ENCODE results near the gene CRKL.

CRKL gene

DNA sequence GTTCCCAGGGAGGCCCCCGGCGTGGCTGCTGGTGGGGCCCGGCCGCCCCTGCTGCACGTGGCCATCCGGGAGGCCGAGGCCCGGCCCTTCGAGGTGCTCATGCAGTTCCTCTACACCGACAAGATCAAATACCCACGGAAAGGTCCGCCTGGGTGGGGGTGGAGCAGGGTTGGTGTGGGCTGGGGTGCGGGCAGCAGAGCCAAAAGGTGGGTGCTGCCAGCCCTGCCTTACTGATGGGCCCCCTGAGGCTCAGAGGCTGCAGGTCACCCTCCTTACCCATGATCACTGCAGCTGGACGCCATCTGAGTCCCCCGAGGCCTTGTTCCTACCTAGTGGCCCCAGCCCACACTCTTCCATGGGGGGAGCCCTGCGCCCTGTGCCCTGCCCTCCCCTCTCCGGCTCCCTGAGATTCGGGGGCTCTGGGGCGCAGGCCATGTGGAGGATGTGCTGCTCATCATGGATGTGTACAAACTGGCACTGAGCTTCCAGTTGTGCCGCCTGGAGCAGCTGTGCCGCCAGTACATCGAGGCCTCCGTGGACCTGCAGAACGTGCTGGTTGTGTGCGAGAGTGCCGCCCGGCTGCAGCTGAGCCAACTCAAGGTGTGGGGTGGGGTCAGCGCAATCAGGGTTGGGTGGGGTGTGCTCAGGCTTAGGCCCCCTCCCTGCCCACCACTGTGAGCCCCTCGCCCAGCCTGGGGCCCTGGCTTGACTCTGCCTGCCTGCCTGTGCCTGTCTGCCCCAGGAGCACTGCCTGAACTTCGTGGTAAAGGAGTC lies 77.1 kb downstream of the CRKL start:
- Histone ChIP-seq H3K79me1 (ENCODE audit: low read length) (no peaks in the 10 kb centered on the region), H4K5ac (ENCODE audit: low read length) (no peak overlapping the region), H3K36me3 (ENCODE audit: control insufficient read depth, insufficient read depth, low read length) (peaks cover 2% of the 10 kb centered on the region), H3K27ac (ENCODE audit: low read depth, low read length) (no peak overlapping the region), H3K4me2 (ENCODE audit: low read length) (no peak overlapping the region), H3K4ac (ENCODE audit: low read depth, low read length) (no peak overlapping the region), H3K18ac (ENCODE audit: low read length) (no peak overlapping the region), H3K4me3 (ENCODE audit: low read length) (no peak overlapping the region), H3K56ac (ENCODE audit: low read length) (no peak overlapping the region), H2BK15ac (replicated peaks; ENCODE audit: low read depth) (no peak overlapping the region), H3K9ac (ENCODE audit: low read length) (no peak overlapping the region), H4K8ac (ENCODE audit: low read depth, low read length) (no peak overlapping the region), H3K23ac (ENCODE audit: low read length) (no peak overlapping the region), H3K4me1 (ENCODE audit: control insufficient read depth, low read depth, low read length) (no peaks in the 10 kb centered on the region), H2AK5ac (ENCODE audit: low read length) (no peak overlapping the region), H2BK5ac (ENCODE audit: low read length) (no peak overlapping the region), H3K79me2 (ENCODE audit: control insufficient read depth, insufficient read depth, low read length) (no peaks in the 10 kb centered on the region), H2BK120ac (ENCODE audit: low read depth, low read length) (no peak overlapping the region), H3K27me3 (ENCODE audit: insufficient read depth, low read length, poor library complexity) (no peaks in the 10 kb centered on the region)
- no CpG with 5 or more reads among the region's 30 CpGs for WGBS (ENCODE audit: extremely low coverage, insufficient coverage, low lambda C conversion rate)
- no peak for DNase-seq

GRCh38 chr22:20994902-20995241 lies 77.7 kb downstream of the CRKL start:
- Histone ChIP-seq H3K4me1 (ENCODE audit: control insufficient read depth, low read depth, low read length) (no peaks in the 10 kb centered on the region), H2AK5ac (ENCODE audit: low read length) (no peak overlapping the region), H3K79me2 (ENCODE audit: control insufficient read depth, insufficient read depth, low read length) (no peaks in the 10 kb centered on the region), H3K56ac (ENCODE audit: low read length) (no peak overlapping the region), H2BK15ac (replicated peaks; ENCODE audit: low read depth) (no peak overlapping the region), H3K18ac (ENCODE audit: low read length) (no peak overlapping the region), H4K5ac (ENCODE audit: low read length) (no peak overlapping the region), H3K9ac (ENCODE audit: low read length) (no peak overlapping the region), H3K27ac (ENCODE audit: low read depth, low read length) (no peak overlapping the region), H3K4ac (ENCODE audit: low read depth, low read length) (no peak overlapping the region), H3K4me2 (ENCODE audit: low read length) (no peak overlapping the region), H3K4me3 (ENCODE audit: low read length) (no peak overlapping the region), H2BK5ac (ENCODE audit: low read length) (no peak overlapping the region), H2BK120ac (ENCODE audit: low read depth, low read length) (no peak overlapping the region), H3K23ac (ENCODE audit: low read length) (no peak overlapping the region), H3K27me3 (ENCODE audit: insufficient read depth, low read length, poor library complexity) (no peaks in the 10 kb centered on the region), H4K8ac (ENCODE audit: low read depth, low read length) (no peak overlapping the region), H3K79me1 (ENCODE audit: low read length) (no peaks in the 10 kb centered on the region), H3K36me3 (ENCODE audit: control insufficient read depth, insufficient read depth, low read length) (peaks cover 2% of the 10 kb centered on the region)
- no CpG with 5 or more reads among the region's 10 CpGs for WGBS (ENCODE audit: extremely low coverage, insufficient coverage, low lambda C conversion rate)
- DNase-seq = no peak

GRCh38 chr22:20995329-20996030 lies 78.3 kb downstream of the CRKL start:
- no peak overlapping the region for H3K18ac ChIP-seq (ENCODE audit: low read length)
- no peak overlapping the region for H3K27ac ChIP-seq (ENCODE audit: low read depth, low read length)
- H3K36me3 ChIP-seq (ENCODE audit: control insufficient read depth, insufficient read depth, low read length) = peaks cover 2% of the 10 kb centered on the region
- no CpG with 5 or more reads among the region's 23 CpGs for WGBS (ENCODE audit: extremely low coverage, insufficient coverage, low lambda C conversion rate)
- H3K56ac ChIP-seq (ENCODE audit: low read length) = no peak overlapping the region
- DNase-seq = no peak
- no peak overlapping the region for H2BK5ac ChIP-seq (ENCODE audit: low read length)
- no peak overlapping the region for H3K4me3 ChIP-seq (ENCODE audit: low read length)
- no peak overlapping the region for H2BK120ac ChIP-seq (ENCODE audit: low read depth, low read length)
- no peak overlapping the region for H2BK15ac ChIP-seq (replicated peaks; ENCODE audit: low read depth)
- H4K8ac ChIP-seq (ENCODE audit: low read depth, low read length) = no peak overlapping the region
- H3K27me3 ChIP-seq (ENCODE audit: insufficient read depth, low read length, poor library complexity) = no peaks in the 10 kb centered on the region
- H3K4me1 ChIP-seq (ENCODE audit: control insufficient read depth, low read depth, low read length) = no peaks in the 10 kb centered on the region
- H3K4ac ChIP-seq (ENCODE audit: low read depth, low read length) = no peak overlapping the region
- no peak overlapping the region for H3K23ac ChIP-seq (ENCODE audit: low read length)
- H3K4me2 ChIP-seq (ENCODE audit: low read length) = no peak overlapping the region
- H4K5ac ChIP-seq (ENCODE audit: low read length) = no peak overlapping the region
- H3K9ac ChIP-seq (ENCODE audit: low read length) = no peak overlapping the region
- no peaks in the 10 kb centered on the region for H3K79me1 ChIP-seq (ENCODE audit: low read length)
- no peaks in the 10 kb centered on the region for H3K79me2 ChIP-seq (ENCODE audit: control insufficient read depth, insufficient read depth, low read length)
- no peak overlapping the region for H2AK5ac ChIP-seq (ENCODE audit: low read length)

- H3K79me2 ChIP-seq (ENCODE audit: control insufficient read depth, insufficient read depth, low read length) = peaks cover 2% of the 10 kb centered on the region
- no peak overlapping the region for H2BK120ac ChIP-seq (ENCODE audit: low read depth, low read length)
- WGBS (ENCODE audit: extremely low coverage, insufficient coverage, low lambda C conversion rate) = no CpG with 5 or more reads among the region's 10 CpGs
- H3K9ac ChIP-seq (ENCODE audit: low read length) = no peak overlapping the region
- no peak overlapping the region for H3K23ac ChIP-seq (ENCODE audit: low read length)
- H2AK5ac ChIP-seq (ENCODE audit: low read length) = no peak overlapping the region
- no peak overlapping the region for H3K4me3 ChIP-seq (ENCODE audit: low read length)
- H3K27ac ChIP-seq (ENCODE audit: low read depth, low read length) = no peak overlapping the region
- H4K8ac ChIP-seq (ENCODE audit: low read depth, low read length) = no peak overlapping the region
- no peak overlapping the region for H3K4me2 ChIP-seq (ENCODE audit: low read length)
- no peaks in the 10 kb centered on the region for H3K4me1 ChIP-seq (ENCODE audit: control insufficient read depth, low read depth, low read length)
- H3K56ac ChIP-seq (ENCODE audit: low read length) = no peak overlapping the region
- no peak overlapping the region for H4K5ac ChIP-seq (ENCODE audit: low read length)
- no peaks in the 10 kb centered on the region for H3K79me1 ChIP-seq (ENCODE audit: low read length)
- H2BK15ac ChIP-seq (replicated peaks; ENCODE audit: low read depth) = no peak overlapping the region
- H3K27me3 ChIP-seq (ENCODE audit: insufficient read depth, low read length, poor library complexity) = no peaks in the 10 kb centered on the region
- no peak overlapping the region for H2BK5ac ChIP-seq (ENCODE audit: low read length)
- no peak overlapping the region for H3K4ac ChIP-seq (ENCODE audit: low read depth, low read length)
- DNase-seq = no peak
- H3K18ac ChIP-seq (ENCODE audit: low read length) = no peak overlapping the region
- H3K36me3 ChIP-seq (ENCODE audit: control insufficient read depth, insufficient read depth, low read length) = peaks cover 2% of the 10 kb centered on the region
Observed at GRCh38 chr22:20996031-20996410, 78.8 kb downstream of the CRKL start.

- no peak overlapping the region for H3K27ac ChIP-seq (ENCODE audit: low read depth, low read length)
- no peak overlapping the region for H4K5ac ChIP-seq (ENCODE audit: low read length)
- H3K56ac ChIP-seq (ENCODE audit: low read length) = no peak overlapping the region
- peaks cover 2% of the 10 kb centered on the region for H3K79me1 ChIP-seq (ENCODE audit: low read length)
- no peak overlapping the region for H2BK5ac ChIP-seq (ENCODE audit: low read length)
- H3K18ac ChIP-seq (ENCODE audit: low read length) = no peak overlapping the region
- no peak overlapping the region for H4K8ac ChIP-seq (ENCODE audit: low read depth, low read length)
- DNase-seq = no peak
- no peaks in the 10 kb centered on the region for H3K4me1 ChIP-seq (ENCODE audit: control insufficient read depth, low read depth, low read length)
- no peaks in the 10 kb centered on the region for H3K27me3 ChIP-seq (ENCODE audit: insufficient read depth, low read length, poor library complexity)
- no peak overlapping the region for H3K9ac ChIP-seq (ENCODE audit: low read length)
- H3K36me3 ChIP-seq (ENCODE audit: control insufficient read depth, insufficient read depth, low read length) = peaks cover 2% of the 10 kb centered on the region
- H3K4me3 ChIP-seq (ENCODE audit: low read length) = no peak overlapping the region
- no peak overlapping the region for H2AK5ac ChIP-seq (ENCODE audit: low read length)
- H3K79me2 ChIP-seq (ENCODE audit: control insufficient read depth, insufficient read depth, low read length) = peaks cover 2% of the 10 kb centered on the region
- WGBS (ENCODE audit: extremely low coverage, insufficient coverage, low lambda C conversion rate) = no CpG with 5 or more reads among the region's 27 CpGs
- H2BK15ac ChIP-seq (replicated peaks; ENCODE audit: low read depth) = no peak overlapping the region
- H2BK120ac ChIP-seq (ENCODE audit: low read depth, low read length) = no peak overlapping the region
- no peak overlapping the region for H3K4me2 ChIP-seq (ENCODE audit: low read length)
- H3K23ac ChIP-seq (ENCODE audit: low read length) = no peak overlapping the region
- H3K4ac ChIP-seq (ENCODE audit: low read depth, low read length) = no peak overlapping the region
Observed at GRCh38 chr22:20996598-20997535, 79.7 kb downstream of the CRKL start.

Data from mesendoderm (in vitro differentiated cells).